GM18951 (cell line): ENCODE results near the gene KDSR.
"Not testable (repeated sequence)": the region's sequence is repeated elsewhere in the genome, so short reads cannot be mapped to it uniquely, and the experiment has no call there.

Experiments used
- POLR2A ChIP-seq: IDR thresholded peaks from 4 replicates; pipeline ENCODE4 v1.6.1; 2011; ENCODE audit warnings: mild to moderate bottlenecking; ENCODE audit not compliant: insufficient read length, insufficient read depth; ENCODE audit errors: extremely low read depth
- in situ Hi-C: fragments of 300-500 bp; cut with MboI; formaldehyde crosslinking; loops from one replicate; pipeline ENCODE4 v1.12.0; 2022; ENCODE audit warnings: low sequenced_read_pairs, mixed read lengths, inconsistent platforms; ENCODE audit not compliant: unreplicated experiment

Gene KDSR

GRCh38 chr18:63378919-63379638, 12.1 kb upstream of the KDSR start:
- in situ Hi-C loops = no loop called here
- no peak for TF ChIP-seq POLR2A

- no peak for TF ChIP-seq POLR2A
- in situ Hi-C loops = no loop called here
These were observed 10.4 kb upstream of the KDSR start for GRCh38 chr18:63377275-63377980.

- no peak for TF ChIP-seq POLR2A
- in situ Hi-C loops = no loop called here
These were observed 9.5 kb upstream of the KDSR start for GRCh38 chr18:63376538-63376937.

GRCh38 chr18:63374540-63374939, 7.5 kb upstream of the KDSR start:
- in situ Hi-C loops = no loop called here
- no peak for TF ChIP-seq POLR2A

DNA sequence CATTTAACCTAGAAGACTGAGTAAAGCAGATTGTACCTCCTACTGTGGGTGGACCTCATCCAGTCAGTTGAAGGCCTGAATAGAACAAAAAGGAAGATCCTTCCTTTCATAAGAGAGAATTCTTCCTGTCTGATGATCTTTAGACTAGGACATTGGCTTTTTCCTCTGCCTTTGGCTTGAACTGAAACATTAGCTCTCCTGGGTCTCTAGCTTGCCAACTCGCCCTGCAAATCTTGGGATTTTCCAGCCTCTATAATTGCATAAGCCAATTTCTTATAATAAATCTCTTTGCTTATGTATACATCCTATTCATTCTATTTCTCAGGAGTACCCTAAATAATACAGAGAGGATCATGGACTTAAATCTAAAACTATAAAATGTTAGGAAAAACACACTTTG, 6.2 kb upstream of the KDSR start:
- in situ Hi-C loops = no loop called here
- TF ChIP-seq POLR2A = no peak

- TF ChIP-seq POLR2A = no peak
- in situ Hi-C loops = no loop called here
These were observed 1.6 kb upstream of the KDSR start for GRCh38 chr18:63368611-63369010.

- in situ Hi-C loops = no loop called here
- TF ChIP-seq POLR2A = no peak
These were observed 573 bp downstream of the KDSR start for GRCh38 chr18:63366213-63367052.

GRCh38 chr18:63365876-63366212, 1.2 kb downstream of the KDSR start:
- no peak for TF ChIP-seq POLR2A
- in situ Hi-C loops = no loop called here

DNA sequence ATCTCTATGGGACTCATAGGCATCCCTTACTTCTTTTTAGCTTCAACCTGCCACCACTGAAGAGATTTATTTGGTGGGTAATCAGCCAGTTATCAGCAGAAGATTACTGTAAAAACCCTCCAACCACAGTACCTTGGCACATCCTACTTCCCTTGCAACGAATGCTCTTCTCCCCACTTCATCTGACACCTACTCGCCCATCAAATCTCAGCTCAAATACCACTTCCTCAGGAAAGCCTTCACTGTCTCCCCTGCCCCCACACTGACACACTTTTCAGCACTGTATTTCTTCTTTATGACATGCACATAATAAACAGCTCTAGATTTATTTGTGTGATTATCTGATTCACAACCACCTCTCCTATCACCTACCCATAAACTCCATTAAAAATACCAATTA, 3.1 kb downstream of the KDSR start:
- TF ChIP-seq POLR2A = no peak
- in situ Hi-C loops = no loop called here

GRCh38 chr18:63363420-63363819, 3.6 kb downstream of the KDSR start:
- in situ Hi-C loops = not testable (repeated sequence)

DNA sequence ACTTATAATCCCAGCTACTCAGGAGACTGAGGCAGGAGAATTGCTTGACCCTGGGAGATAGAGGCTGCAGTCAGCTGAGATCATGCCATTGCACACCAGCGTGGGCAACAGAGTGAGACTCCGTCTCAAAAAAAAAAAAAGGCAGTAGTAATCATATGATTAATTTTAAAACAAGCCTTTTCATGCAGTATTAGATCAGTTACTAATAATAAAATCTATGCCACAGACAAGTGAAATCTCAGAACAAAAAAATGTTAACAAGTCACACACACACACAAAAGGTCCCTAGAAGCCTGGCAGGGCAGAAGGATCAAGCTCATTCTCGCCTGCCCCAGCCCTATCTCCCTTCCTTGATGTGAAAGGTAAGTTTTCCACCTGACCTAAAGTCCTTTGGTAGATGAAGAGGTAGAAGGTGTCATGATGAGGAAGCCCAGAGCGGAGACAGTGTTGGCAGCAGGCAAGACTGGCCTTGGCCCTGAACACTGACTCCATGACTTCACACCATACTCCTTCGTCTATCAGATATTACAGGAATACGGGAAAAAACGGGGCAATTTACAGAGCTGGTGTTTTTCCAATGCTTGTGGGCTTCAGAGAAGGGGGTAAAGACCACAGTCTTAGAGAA, 10.6 kb downstream of the KDSR start:
- TF ChIP-seq POLR2A = no peak
- in situ Hi-C loops = no loop called here

GRCh38 chr18:63350230-63350629, 16.8 kb downstream of the KDSR start:
- TF ChIP-seq POLR2A = no peak
- in situ Hi-C loops = no loop called here

- TF ChIP-seq POLR2A = no peak
- in situ Hi-C loops = loop anchor here (25.0 kb wide), 1 partner anchor 636 kb away; the partner anchor contains the start of gene PHLPP1
These were observed 18.4 kb downstream of the KDSR start for GRCh38 chr18:63348508-63349136.
